Measurements from ENCODE around the gene FBXL15. TPM values are rescaled to one million over a fixed set of nuclear protein-coding genes. Genes with fewer than 3 reads are reported as not detected.

FBXL15 gene
- total and polyA plus RNA-seq, 2 of the 13 experiments (the other 11 are each of a cell fraction or from before 2014, with no cell fraction given): 4.3 to 8.3 TPM

GRCh38 chr10:102399217-102400021, 21.2 kb upstream of the FBXL15 start:
- in situ Hi-C loops (cut with HindIII; ENCODE audit: extremely low pct_ligation_motif_present, low pct_unique_long_range_greater_than_20kb): loop anchor here (10.0 kb wide), 1 partner anchor 75 kb away; no protein-coding TSS in a partner anchor
- Histone ChIP-seq H3K4me2 (ENCODE audit: low read depth, low read length) (peak overlapping the region; percentile 66), H3K9me3 (ENCODE audit: low read length) (no peaks in the 10 kb centered on the region), H3K4me1 (ENCODE audit: insufficient read depth, low read length) (peaks cover 31% of the 10 kb centered on the region), H3K9ac (ENCODE audit: insufficient read depth, low read depth, low read length) (peak overlapping the region; percentile 65), H2AFZ (ENCODE audit: low read length) (no peak overlapping the region), H3K27me3 (ENCODE audit: control insufficient read depth in 1 of 2, insufficient read depth in 2 of 2, low read length in 2 of 2) (no peaks in the 10 kb centered on the region; a peak in 1 of 5 replicates), H3K36me3 (replicated peaks in 1 of 2; ENCODE audit: control insufficient read depth in 1 of 2, insufficient read depth in 2 of 2, low read length in 2 of 2) (peaks cover 0 to 4% of the 10 kb centered on the region in 2 experiments; a peak in 1 of 5 replicates), H3K27ac (ENCODE audit: extremely low read length, insufficient read depth, low read length) (peak overlapping the region; percentile 63), H3K79me2 (ENCODE audit: insufficient read depth, low read length) (peaks cover 3% of the 10 kb centered on the region), H3K4me3 (replicated peaks in 1 of 3; ENCODE audit: insufficient read depth in 1 of 3, low read depth in 2 of 3, low read length in 3 of 3) (peak overlapping the region; percentile 71 to 78 (median 73); a peak in 4 of 6 replicates), H4K20me1 (ENCODE audit: insufficient read depth, low read length) (no peaks in the 10 kb centered on the region)
- intact Hi-C loops (cut with micrococcal nuclease; ENCODE audit: unreplicated experiment): loop anchor here (2.0 kb wide), 1 partner anchor 169 kb away; no protein-coding TSS in a partner anchor
- BruUV-seq (replicated peaks): no TSS peak
- ATAC-seq: peak; percentile 65
- ChIA-PET CTCF (ENCODE audit: low intra/inter-chr PET ratio, low total read pairs) (interaction anchor here (1.3 kb wide), 1 partner anchor 169 kb away, joined by 12 read pairs; no protein-coding TSS in a partner anchor), POLR2A (interaction anchor here (0.6 to 2.6 kb wide), 5 partner anchors 14 to 62 kb away, joined by 3 to 10 read pairs (median 5); partner anchors contain the start of genes CUEDC2 and FBXL15)
- peak; percentile 51 for FAIRE-seq
- peak; percentile 68 for DNase-seq (ENCODE audit: low spot score)
- WGBS (ENCODE audit: low lambda C conversion rate): 19% methylated on average over 9 of the region's 72 CpGs
- TF ChIP-seq, protein P1, sequence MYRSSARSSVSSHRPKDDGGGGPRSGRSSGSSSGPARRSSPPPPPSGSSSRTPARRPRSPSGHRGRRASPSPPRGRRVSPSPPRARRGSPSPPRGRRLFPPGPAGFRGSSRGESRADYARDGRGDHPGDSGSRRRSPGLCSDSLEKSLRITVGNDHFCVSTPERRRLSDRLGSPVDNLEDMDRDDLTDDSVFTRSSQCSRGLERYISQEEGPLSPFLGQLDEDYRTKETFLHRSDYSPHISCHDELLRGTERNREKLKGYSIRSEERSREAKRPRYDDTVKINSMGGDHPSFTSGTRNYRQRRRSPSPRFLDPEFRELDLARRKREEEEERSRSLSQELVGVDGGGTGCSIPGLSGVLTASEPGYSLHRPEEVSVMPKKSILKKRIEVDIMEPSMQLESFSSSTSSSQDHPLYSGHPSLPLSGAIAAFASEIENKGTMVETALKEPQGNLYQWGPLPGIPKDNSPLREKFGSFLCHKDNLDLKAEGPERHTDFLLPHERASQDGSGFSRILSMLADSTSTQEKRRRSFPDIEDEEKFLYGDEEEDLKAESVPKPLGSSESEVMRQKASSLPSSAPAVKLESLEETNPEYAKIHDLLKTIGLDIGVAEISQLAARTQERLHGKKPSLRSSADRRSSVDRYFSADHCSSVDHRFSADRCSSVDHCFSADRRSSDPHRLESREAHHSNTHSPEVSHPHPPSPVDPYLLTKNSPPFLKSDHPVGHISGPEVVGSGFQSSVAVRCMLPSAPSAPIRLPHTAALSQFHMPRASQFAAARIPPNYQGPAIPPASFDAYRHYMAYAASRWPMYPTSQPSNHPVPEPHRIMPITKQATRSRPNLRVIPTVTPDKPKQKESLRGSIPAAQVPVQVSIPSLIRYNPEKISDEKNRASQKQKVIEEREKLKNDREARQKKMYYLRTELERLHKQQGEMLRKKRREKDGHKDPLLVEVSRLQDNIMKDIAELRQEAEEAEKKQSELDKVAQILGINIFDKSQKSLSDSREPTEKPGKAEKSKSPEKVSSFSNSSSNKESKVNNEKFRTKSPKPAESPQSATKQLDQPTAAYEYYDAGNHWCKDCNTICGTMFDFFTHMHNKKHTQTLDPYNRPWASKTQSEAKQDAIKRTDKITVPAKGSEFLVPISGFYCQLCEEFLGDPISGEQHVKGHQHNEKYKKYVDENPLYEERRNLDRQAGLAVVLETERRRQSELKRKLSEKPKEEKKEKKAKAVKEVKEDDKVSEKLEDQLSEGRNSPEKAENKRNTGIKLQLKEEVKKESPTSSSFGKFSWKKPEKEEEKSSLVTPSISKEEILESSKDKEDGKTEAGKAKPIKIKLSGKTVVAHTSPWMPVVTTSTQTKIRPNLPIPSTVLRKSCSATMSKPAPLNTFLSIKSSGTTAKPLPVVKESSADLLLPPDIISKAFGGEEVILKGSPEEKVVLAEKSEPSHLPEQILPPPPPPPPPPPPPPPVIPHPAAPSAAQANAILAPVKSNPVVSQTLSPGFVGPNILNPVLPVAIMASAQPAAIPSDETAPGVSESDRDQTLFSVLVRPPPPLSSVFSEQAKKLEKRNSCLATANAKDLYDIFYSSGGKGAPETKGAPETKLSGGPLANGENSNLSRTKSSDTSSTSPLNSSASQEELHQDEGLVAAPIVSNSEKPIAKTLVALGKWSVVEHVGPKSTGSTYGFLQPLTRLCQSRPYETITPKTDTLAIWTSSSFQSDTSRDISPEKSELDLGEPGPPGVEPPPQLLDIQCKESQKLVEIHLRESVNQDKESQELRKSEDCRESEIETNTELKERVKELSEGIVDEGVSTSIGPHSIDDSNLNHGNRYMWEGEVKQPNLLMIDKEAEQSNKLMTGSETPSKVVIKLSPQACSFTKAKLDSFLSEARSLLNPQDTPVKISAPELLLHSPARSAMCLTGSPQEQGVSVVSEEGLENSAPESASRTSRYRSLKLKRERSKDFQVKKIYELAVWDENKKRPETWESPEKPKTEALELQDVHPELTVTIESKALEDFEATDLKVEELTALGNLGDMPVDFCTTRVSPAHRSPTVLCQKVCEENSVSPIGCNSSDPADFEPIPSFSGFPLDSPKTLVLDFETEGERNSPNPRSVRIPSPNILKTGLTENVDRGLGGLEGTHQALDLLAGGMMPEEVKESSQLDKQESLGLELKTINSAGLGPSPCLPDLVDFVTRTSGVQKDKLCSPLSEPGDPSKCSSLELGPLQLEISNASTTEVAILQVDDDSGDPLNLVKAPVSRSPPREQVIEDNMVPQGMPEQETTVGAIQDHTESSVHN (CRISPR knock-in tag; IDR thresholded peaks at IDR 0.05): no peak
- TF ChIP-seq ZNF709 (CRISPR knock-in tag; IDR thresholded peaks at IDR 0.05): peak; percentile 36; the same call in 1 of the 2 replicates
- peak; percentile 51; the same call in 1 of the 2 replicates for TF ChIP-seq NR2C2 (CRISPR knock-in tag; IDR thresholded peaks at IDR 0.05; ENCODE audit: borderline replicate concordance)
- TF ChIP-seq ZNF431 (CRISPR knock-in tag; IDR thresholded peaks at IDR 0.05; ENCODE audit: borderline replicate concordance, low read depth): no peak
- no peak for TF ChIP-seq SMYD3 (CRISPR knock-in tag; IDR thresholded peaks at IDR 0.05)
- TF ChIP-seq MEIS2 (CRISPR knock-in tag; IDR thresholded peaks at IDR 0.05): peak; percentile 52; the same call in 1 of the 2 replicates
- peak; percentile 59 for TF ChIP-seq FOSL2 (CRISPR knock-in tag; IDR thresholded peaks at IDR 0.05)
- no peak for TF ChIP-seq ZNF569 (CRISPR knock-in tag; IDR thresholded peaks at IDR 0.05; ENCODE audit: borderline replicate concordance)
- TF ChIP-seq SP5 (CRISPR knock-in tag; IDR thresholded peaks at IDR 0.05; ENCODE audit: borderline replicate concordance, low read depth): peak; percentile 47; the same call in 1 of the 2 replicates

Measured in HepG2 (cell line).